ENCODE data around the gene SYCE3. TPM values are rescaled to one million over a fixed set of nuclear protein-coding genes. Genes with fewer than 3 reads are reported as not detected.
"Not testable (repeated sequence)": the region's sequence is repeated elsewhere in the genome, so short reads cannot be mapped to it uniquely, and the experiment has no call there.

Gene SYCE3
- total RNA-seq, 1 donor from 2014 or later = not detected

GRCh38 chr22:50537765-50538164 lies 25.0 kb downstream of the SYCE3 start:
- no peak for TF ChIP-seq CTCF (IDR thresholded peaks at IDR 0.05; ENCODE audit: partially characterized antibody, unreplicated experiment)
- H3K9me3 Mint-ChIP-seq (ENCODE audit: unreplicated experiment) = peaks cover 6% of the 10 kb centered on the region
- H3K27me3 Mint-ChIP-seq (ENCODE audit: unreplicated experiment) = peaks cover 9% of the 10 kb centered on the region

GRCh38 chr22:50536226-50536625 lies 26.5 kb downstream of the SYCE3 start:
- Mint-ChIP-seq H3K27ac (ENCODE audit: unreplicated experiment) (no peak overlapping the region), H3K27me3 (ENCODE audit: unreplicated experiment) (peaks cover 12% of the 10 kb centered on the region), H3K4me1 (ENCODE audit: low read depth, unreplicated experiment) (peaks cover 3% of the 10 kb centered on the region), H3K36me3 (ENCODE audit: unreplicated experiment) (no peaks in the 10 kb centered on the region), H3K4me3 (ENCODE audit: unreplicated experiment) (no peak overlapping the region), H3K9me3 (ENCODE audit: unreplicated experiment) (peaks cover 6% of the 10 kb centered on the region)
- TF ChIP-seq CTCF (IDR thresholded peaks at IDR 0.05; ENCODE audit: partially characterized antibody, unreplicated experiment) = no peak
- DNase-seq = no peak

More at GRCh38 chr22:50537765-50538164, 25.0 kb downstream of the SYCE3 start:
- DNase-seq = no peak
- Mint-ChIP-seq H3K27ac (ENCODE audit: unreplicated experiment) (no peak overlapping the region), H3K4me3 (ENCODE audit: unreplicated experiment) (no peak overlapping the region), H3K36me3 (ENCODE audit: unreplicated experiment) (no peaks in the 10 kb centered on the region), H3K4me1 (ENCODE audit: low read depth, unreplicated experiment) (peaks cover 3% of the 10 kb centered on the region)

- no peak for TF ChIP-seq CTCF (IDR thresholded peaks at IDR 0.05; ENCODE audit: partially characterized antibody, unreplicated experiment)
- Mint-ChIP-seq H3K27ac (ENCODE audit: unreplicated experiment) (no peak overlapping the region), H3K9me3 (ENCODE audit: unreplicated experiment) (peaks cover 2% of the 10 kb centered on the region), H3K4me3 (ENCODE audit: unreplicated experiment) (no peak overlapping the region), H3K4me1 (ENCODE audit: low read depth, unreplicated experiment) (no peaks in the 10 kb centered on the region), H3K36me3 (ENCODE audit: unreplicated experiment) (no peaks in the 10 kb centered on the region), H3K27me3 (ENCODE audit: unreplicated experiment) (peaks cover 10% of the 10 kb centered on the region)
- no peak for DNase-seq
Measured at GRCh38 chr22:50535113-50535512, 27.6 kb downstream of the SYCE3 start.

GRCh38 chr22:50533856-50534711 lies 28.6 kb downstream of the SYCE3 start:
- peaks cover 10% of the 10 kb centered on the region for H3K27me3 Mint-ChIP-seq (ENCODE audit: unreplicated experiment)
- not testable (repeated sequence) for H3K27ac Mint-ChIP-seq (ENCODE audit: unreplicated experiment); H3K4me1 Mint-ChIP-seq (ENCODE audit: low read depth, unreplicated experiment); H3K9me3 Mint-ChIP-seq (ENCODE audit: unreplicated experiment); H3K4me3 Mint-ChIP-seq (ENCODE audit: unreplicated experiment); H3K36me3 Mint-ChIP-seq (ENCODE audit: unreplicated experiment); DNase-seq

GRCh38 chr22:50532824-50533796 lies 29.6 kb downstream of the SYCE3 start:
- Mint-ChIP-seq H3K4me1 (ENCODE audit: low read depth, unreplicated experiment) (peaks cover 1% of the 10 kb centered on the region), H3K27ac (ENCODE audit: unreplicated experiment) (no peak overlapping the region), H3K4me3 (ENCODE audit: unreplicated experiment) (peak overlapping the region; percentile 25)

More at GRCh38 chr22:50532824-50533796, 29.6 kb downstream of the SYCE3 start:
- TF ChIP-seq CTCF (IDR thresholded peaks at IDR 0.05; ENCODE audit: partially characterized antibody, unreplicated experiment) = no peak
- DNase-seq = no peak
- H3K27me3 Mint-ChIP-seq (ENCODE audit: unreplicated experiment) = peaks cover 13% of the 10 kb centered on the region
- peaks cover 7% of the 10 kb centered on the region for H3K9me3 Mint-ChIP-seq (ENCODE audit: unreplicated experiment)
- H3K36me3 Mint-ChIP-seq (ENCODE audit: unreplicated experiment) = no peaks in the 10 kb centered on the region
